H1 (cell line): ENCODE measurements around the gene MTMR4.

Experiments
- ATF3 ChIP-seq: IDR thresholded peaks from 2 replicates; pipeline ENCODE4 v1.6.1; 2011; ENCODE audit warnings: low read depth, mild to moderate bottlenecking, low read length; ENCODE audit not compliant: insufficient read depth
- BRCA1 ChIP-seq: IDR thresholded peaks from 2 replicates; pipeline ENCODE4 v1.6.1; 2012; ENCODE audit warnings: low read depth, low read length, improper control_type of control experiment
- CEBPB ChIP-seq: IDR thresholded peaks from 2 replicates; pipeline ENCODE4 v1.6.1; 2012; ENCODE audit warnings: low read depth, low read length
- CTCF ChIP-seq, 3 experiments: IDR thresholded peaks; 1 replicate in 2 of 3; 2 replicates in 1 of 3; pipeline versions ENCODE4 v1.5.1 to v1.6.1; 2011; ENCODE audit warnings: low read length in 3 of 3, mild to moderate bottlenecking in 3 of 3, inconsistent platforms in 2 of 3, low read depth in 1 of 3, moderate library complexity in 1 of 3; ENCODE audit not compliant: insufficient read depth in 1 of 3; ENCODE audit errors: control extremely low read depth in 1 of 3
- EP300 ChIP-seq, 2 experiments: IDR thresholded peaks; 1 replicate in 1 of 2; 2 replicates in 1 of 2; pipeline ENCODE4 v1.6.1; 2011 to 2012; ENCODE audit warnings: low read depth in 2 of 2, low read length in 2 of 2, mild to moderate bottlenecking in 2 of 2, borderline replicate concordance in 1 of 2, inconsistent platforms in 1 of 2, moderate library complexity in 1 of 2
- EZH2 ChIP-seq: fragments of 200-600 bp; sonication (generic); IDR thresholded peaks from 2 replicates; pipeline ENCODE4 v1.7.1; 2012; ENCODE audit warnings: low read depth, mild to moderate bottlenecking, moderate library complexity, low read length, inconsistent platforms; ENCODE audit not compliant: severe bottlenecking
- KDM5A ChIP-seq: fragments of 200-600 bp; IDR thresholded peaks from 2 replicates; pipeline ENCODE4 v1.7.1; 2012; ENCODE audit warnings: mild to moderate bottlenecking, low read length, inconsistent platforms, mixed read lengths
- MAX ChIP-seq: IDR thresholded peaks from 2 replicates; pipeline ENCODE4 v1.6.1; 2012; ENCODE audit warnings: inconsistent platforms
- POLR2A ChIP-seq, 2 experiments: IDR thresholded peaks; 1 replicate in 1 of 2; 2 replicates in 1 of 2; pipeline ENCODE4 v1.6.1; 2011; ENCODE audit warnings: low read depth in 2 of 2, low read length in 2 of 2, mild to moderate bottlenecking in 2 of 2; ENCODE audit errors: control extremely low read depth in 1 of 2
- POLR2AphosphoS5 ChIP-seq: IDR thresholded peaks from 2 replicates; pipeline ENCODE4 v1.6.1; 2011; ENCODE audit warnings: low read depth, low read length
- RAD21 ChIP-seq, 2 experiments: IDR thresholded peaks in 1 of 2; conservative IDR thresholded peaks in 1 of 2; 2 replicates each; pipeline ENCODE4 v1.6.1; 2011; ENCODE audit warnings: low read depth in 2 of 2, low read length in 2 of 2, improper control_type of control experiment in 1 of 2, inconsistent platforms in 1 of 2, mild to moderate bottlenecking in 1 of 2, moderate library complexity in 1 of 2
- SP1 ChIP-seq: IDR thresholded peaks from 2 replicates; pipeline ENCODE4 v1.6.1; 2011; ENCODE audit warnings: low read depth, low read length
- TAF1 ChIP-seq: IDR thresholded peaks from 2 replicates; pipeline ENCODE4 v1.6.1; 2011; ENCODE audit warnings: mild to moderate bottlenecking, low read depth, low read length
- ZNF274 ChIP-seq: IDR thresholded peaks from 2 replicates; pipeline ENCODE4 v1.7.0; 2012; ENCODE audit warnings: low read length, borderline replicate concordance; ENCODE audit errors: extremely low read depth

- TF ChIP-seq KDM5A (no peak), EZH2 (no peak), POLR2AphosphoS5 (no peak), CTCF (IDR thresholded peaks at IDR 0.05; ENCODE audit: control extremely low read depth in 1 of 3, insufficient read depth in 1 of 3, low read depth in 1 of 3, low read length in 3 of 3) (no peak), ZNF274 (no peak), MAX (no peak), TAF1 (no peak), RAD21 (IDR thresholded peaks at IDR 0.05 in 1 of 2, conservative IDR thresholded peaks at IDR 0.05 in 1 of 2; ENCODE audit: low read depth in 2 of 2, low read length in 2 of 2) (no peak), BRCA1 (no peak), CEBPB (no peak), ATF3 (no peak), POLR2A (IDR thresholded peaks at IDR 0.05; ENCODE audit: control extremely low read depth in 1 of 2, low read depth in 2 of 2, low read length in 2 of 2) (no peak), SP1 (no peak), EP300 (IDR thresholded peaks at IDR 0.05; ENCODE audit: borderline replicate concordance in 1 of 2, low read depth in 2 of 2, low read length in 2 of 2) (no peak)
Observed at GRCh38 chr17:58557981-58558380, 43.5 kb upstream of the MTMR4 start.
